Spleen (tissue), 7 donors: ENCODE data around the gene USP4.

Experiments
- POLR2A ChIP-seq, 3 donors: fragments of 450-650 bp; IDR thresholded peaks; one replicate each; pipeline ENCODE4 v1.5.1; 2017; ENCODE audit warnings: antibody characterized with exemption in 3 of 3, mild to moderate bottlenecking in 1 of 3
- POLR2AphosphoS5 ChIP-seq, 3 donors: sonication (generic); formaldehyde crosslinking; IDR thresholded peaks; one replicate each; pipeline ENCODE4 v1.5.1; 2017; ENCODE audit warnings: antibody characterized with exemption in 3 of 3
- TF ChIP-seq, protein P1 (sequence below), 11 experiments: fragments of 200-600 bp in 7 of 11; fragments of 450-650 bp in 4 of 11; sonication (generic) in 4 of 11; IDR thresholded peaks in 8 of 11; conservative IDR thresholded peaks in 3 of 11; 1 replicate in 7 of 11; 2 replicates in 4 of 11; pipeline versions ENCODE4 v1.4.0 to v1.8.0; 2016 to 2021; ENCODE audit warnings: antibody characterized with exemption in 11 of 11, inconsistent platforms in 4 of 11, mild to moderate bottlenecking in 1 of 11
- donor health status: DM: no; HTN: no; CAD: no; lungs with moderate emphysema.
- donor health status: DM: no; HTN: no; CAD: no.
- donor health status: DM: no; HTN: no; CAD: no.

DNA sequence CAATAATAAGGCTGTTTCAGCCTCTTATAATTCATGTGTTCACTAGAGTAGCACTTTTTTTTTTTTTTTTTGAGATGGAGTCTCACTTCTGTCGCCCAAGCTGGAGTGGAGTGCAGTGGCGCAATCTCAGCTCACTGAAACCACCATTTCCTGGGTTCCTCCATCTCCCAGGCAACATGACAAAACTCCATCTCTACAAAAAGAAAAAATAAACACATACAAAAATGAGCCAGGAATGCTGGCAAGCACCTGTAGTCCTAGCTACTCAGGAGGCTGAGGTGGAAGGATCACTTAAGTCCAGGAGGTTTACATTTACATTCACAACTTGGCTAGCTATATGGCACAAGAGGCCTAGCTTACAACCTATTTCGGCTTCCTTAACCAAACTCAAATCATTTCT is 6.8 kb downstream of the USP4 start:
- TF ChIP-seq, protein P1, sequence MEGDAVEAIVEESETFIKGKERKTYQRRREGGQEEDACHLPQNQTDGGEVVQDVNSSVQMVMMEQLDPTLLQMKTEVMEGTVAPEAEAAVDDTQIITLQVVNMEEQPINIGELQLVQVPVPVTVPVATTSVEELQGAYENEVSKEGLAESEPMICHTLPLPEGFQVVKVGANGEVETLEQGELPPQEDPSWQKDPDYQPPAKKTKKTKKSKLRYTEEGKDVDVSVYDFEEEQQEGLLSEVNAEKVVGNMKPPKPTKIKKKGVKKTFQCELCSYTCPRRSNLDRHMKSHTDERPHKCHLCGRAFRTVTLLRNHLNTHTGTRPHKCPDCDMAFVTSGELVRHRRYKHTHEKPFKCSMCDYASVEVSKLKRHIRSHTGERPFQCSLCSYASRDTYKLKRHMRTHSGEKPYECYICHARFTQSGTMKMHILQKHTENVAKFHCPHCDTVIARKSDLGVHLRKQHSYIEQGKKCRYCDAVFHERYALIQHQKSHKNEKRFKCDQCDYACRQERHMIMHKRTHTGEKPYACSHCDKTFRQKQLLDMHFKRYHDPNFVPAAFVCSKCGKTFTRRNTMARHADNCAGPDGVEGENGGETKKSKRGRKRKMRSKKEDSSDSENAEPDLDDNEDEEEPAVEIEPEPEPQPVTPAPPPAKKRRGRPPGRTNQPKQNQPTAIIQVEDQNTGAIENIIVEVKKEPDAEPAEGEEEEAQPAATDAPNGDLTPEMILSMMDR (IDR thresholded peaks at IDR 0.05 in 8 of 11, conservative IDR thresholded peaks at IDR 0.05 in 3 of 11): no peak
- TF ChIP-seq POLR2AphosphoS5 (IDR thresholded peaks at IDR 0.05): no peak
- TF ChIP-seq POLR2A (IDR thresholded peaks at IDR 0.05): no peak
